HCEC 1CT (cell line): ENCODE data around the gene NDUFV2.
"Not testable (repeated sequence)": the region's sequence is repeated elsewhere in the genome, so short reads cannot be mapped to it uniquely, and the experiment has no call there.

Source experiments
- DNase-seq: peaks from one replicate; pipeline ENCODE4 v3.0.0-alpha.2; 2017

The NDUFV2 gene

DNA sequence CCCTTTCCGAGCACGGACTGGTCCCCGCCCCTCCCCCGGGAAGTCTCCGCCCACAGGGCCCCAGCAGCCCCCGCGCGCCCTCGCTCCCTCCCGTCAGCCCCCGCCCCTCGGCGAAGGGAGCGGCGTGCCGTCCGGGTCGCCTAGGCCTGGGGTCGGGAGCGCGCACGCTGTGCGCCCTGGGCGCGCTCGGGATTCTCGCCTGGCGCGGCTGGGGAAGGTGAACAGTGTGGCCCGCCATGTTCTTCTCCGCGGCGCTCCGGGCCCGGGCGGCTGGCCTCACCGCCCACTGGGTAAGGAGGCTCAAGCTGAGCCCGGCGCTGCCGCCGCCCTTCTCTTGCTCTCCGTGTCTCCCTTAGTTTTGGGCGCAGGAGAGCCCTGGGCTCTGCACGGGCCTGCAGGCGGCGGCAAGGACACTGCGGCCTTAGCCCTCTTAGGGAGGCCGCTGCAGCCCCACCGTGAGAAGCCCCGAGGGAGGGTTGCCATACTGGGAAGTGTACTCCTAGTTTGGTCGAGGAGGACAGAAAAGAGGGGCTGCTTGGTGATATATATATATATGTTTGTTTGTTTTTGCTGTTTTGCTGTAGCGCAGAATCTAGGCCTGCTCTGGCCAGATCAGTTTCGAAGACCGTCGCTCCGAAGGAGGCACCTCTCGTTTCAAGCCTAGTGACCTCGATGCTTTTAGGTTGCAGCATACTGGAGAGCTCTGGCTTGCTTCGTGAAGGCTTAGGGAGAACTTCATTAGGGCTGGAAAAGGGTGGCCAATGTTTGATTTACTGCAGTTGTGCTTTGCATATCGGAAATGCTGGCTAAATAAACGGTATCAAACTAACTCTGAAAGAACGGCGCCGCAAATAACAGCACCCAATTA lies at the start of gene NDUFV2:
NDUFV2 (plus strand) TSS at position 192 of the 868 bp plus-strand sequence; CDS start at position 237, 45 bp downstream.
- peak; percentile 95 for DNase-seq

GRCh38 chr18:9053814-9054213 lies 48.7 kb upstream of the NDUFV2 start:
- DNase-seq: no peak

DNA sequence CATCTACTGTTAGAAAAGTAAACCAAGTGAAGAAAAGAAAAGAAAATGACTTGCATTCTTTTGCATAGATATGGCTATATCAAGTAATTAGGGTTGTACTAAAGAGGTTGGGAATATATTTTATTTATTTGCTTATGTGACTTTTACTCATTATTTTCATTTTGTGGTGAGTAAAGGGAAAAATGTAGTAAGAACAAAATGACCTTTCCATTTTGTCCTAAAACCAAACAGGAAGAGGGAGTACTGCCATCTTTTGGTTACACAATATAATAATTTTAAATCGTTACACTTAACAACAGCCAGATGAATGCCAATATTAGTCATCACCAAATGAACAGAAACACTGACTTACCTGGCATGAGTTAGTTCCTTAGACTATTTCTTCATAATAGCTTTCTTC lies 47.3 kb upstream of the NDUFV2 start:
- DNase-seq: peak; percentile 86

DNA sequence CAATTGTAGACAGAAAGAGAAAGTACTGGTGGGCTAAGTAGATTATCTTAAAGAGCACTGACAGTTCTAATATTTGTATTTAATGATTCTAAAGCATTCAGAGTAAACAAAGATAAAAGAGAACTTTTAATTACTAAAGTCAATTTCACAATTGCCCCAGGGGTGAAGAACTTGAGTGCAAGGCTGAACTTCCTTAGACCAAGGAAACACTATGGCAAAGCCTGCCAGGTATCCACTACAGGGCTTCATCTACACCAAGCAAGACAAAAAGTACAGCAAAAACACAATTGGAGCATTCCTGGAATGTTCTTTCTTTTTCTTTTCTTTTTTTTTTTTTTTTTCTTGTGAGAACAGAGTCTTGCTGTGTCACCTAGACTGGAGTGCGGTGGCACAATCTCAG lies 46.9 kb upstream of the NDUFV2 start:
- DNase-seq: no peak

DNA sequence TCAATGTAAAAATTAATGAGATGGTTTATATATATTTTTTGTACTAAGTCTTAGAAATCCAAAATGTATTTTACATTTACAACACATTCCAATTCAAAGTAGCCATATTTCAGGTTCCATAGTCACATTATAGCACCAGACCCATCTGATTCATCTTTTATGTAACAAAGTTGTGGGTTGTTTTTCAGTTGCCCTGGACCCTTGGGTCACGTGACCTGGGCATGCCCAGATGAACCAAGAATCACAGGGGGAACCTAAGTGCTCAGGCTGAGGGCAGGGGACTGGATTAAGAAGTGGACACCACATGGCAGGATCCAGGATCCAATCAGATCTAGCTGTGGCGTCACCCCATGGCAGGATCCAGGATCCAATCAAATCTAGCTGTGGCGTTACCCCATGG lies 44.9 kb upstream of the NDUFV2 start:
- no peak for DNase-seq

- DNase-seq: no peak
These were observed 44.1 kb upstream of the NDUFV2 start for GRCh38 chr18:9058406-9058805.

- DNase-seq: no peak
These were observed 40.1 kb upstream of the NDUFV2 start for GRCh38 chr18:9062418-9062751.

GRCh38 chr18:9065864-9066263 lies 36.6 kb upstream of the NDUFV2 start:
- DNase-seq: no peak

- DNase-seq: no peak
These were observed 36.1 kb upstream of the NDUFV2 start for GRCh38 chr18:9066358-9066757.

GRCh38 chr18:9066817-9067306 lies 35.6 kb upstream of the NDUFV2 start:
- DNase-seq: no peak

DNA sequence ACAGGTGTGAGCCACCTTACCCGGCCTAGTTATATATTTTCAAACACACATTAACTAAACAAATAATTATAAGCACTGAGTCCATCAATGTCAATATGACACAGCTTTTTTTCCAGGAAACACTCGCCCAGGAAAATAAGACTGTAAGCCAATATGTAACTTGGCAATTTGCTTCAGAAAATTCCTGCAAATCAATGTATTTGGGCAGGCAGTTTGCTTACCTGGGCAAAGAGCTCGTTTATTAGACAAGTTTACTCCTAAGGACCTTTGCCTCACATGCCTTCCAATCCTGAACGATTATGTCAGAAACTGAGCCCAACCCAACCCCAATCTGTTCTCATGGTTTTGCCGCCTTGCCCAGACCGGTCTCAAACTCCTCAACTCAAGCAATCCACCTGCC lies 34.7 kb upstream of the NDUFV2 start:
- no peak for DNase-seq

- no peak for DNase-seq
These were observed 34.2 kb upstream of the NDUFV2 start for GRCh38 chr18:9068346-9068745.

DNA sequence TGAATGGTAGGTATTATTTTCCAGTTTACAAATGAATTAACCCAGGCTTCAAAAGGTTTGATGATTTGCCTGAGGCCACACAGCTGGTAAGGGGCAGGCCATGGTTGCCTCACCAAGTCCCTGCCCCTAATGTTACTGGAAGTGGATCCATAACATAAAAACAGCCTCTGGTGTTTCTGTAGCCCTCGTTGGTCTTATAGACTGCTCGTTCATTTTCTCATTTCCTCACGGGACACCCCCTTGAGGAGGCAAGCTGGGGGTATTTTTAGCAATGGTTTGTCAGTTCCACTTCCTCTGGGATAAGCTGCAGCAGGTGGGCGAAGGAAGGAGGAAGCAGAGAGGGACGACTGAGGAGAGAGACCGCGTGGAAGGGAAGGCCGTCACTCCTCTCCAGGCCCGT lies 32.9 kb upstream of the NDUFV2 start:
- no peak for DNase-seq

DNA sequence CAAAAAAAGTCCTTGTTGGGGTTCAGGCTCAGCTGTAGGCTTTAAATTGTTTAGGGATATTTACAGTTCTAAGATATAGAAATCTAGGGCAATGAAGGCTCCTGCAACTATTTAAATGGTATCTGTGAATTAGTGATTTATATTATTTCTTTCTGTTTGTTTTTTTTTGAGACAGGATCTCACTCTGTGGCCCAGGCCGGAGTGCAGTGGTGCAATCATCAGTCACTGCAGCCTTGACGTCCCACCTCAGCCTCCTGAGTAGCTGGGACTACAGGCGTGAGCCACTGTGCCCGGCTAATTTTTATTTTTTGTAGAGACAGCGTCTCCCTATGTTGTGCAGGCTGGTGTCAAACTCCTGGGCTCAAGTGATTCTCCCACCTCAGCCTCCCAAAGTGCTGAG lies 32.3 kb upstream of the NDUFV2 start:
- no peak for DNase-seq

DNA sequence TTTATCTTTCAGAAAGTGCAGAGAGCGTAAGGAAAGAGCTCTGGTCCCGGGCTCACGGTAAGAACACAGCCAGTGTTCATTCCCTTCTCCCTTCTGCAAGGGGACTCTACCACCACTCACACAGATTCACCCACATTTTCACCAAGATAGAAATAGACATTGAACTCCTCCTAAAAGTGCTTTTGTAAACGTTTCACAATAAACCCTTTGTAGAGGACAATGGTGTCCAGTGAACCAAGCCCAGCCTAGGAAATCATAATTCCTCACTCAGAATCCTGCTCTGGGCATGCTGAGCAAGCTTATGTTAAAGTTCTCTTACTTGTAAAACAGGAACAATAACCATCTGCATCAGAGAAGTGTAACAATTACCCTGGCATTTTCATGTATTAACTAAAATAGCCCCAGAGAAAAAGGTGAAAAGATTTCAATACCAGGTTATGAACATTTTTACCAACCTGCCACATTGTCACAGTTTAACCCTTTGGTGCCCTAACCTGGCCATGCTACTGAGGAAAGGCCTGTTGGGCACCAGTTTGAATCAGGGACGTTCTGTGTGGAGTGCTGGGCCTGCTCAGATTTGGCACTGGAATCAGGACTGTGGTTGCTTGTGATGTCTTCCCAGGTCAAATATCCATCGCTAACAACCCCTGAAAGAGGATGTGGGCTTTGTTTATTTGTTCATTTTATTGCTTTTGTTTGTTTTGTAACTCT lies 22.5 kb upstream of the NDUFV2 start:
- no peak for DNase-seq

GRCh38 chr18:9081940-9082339 lies 20.6 kb upstream of the NDUFV2 start:
- DNase-seq: no peak

- no peak for DNase-seq
These were observed 19.6 kb upstream of the NDUFV2 start for GRCh38 chr18:9082711-9083510.

DNA sequence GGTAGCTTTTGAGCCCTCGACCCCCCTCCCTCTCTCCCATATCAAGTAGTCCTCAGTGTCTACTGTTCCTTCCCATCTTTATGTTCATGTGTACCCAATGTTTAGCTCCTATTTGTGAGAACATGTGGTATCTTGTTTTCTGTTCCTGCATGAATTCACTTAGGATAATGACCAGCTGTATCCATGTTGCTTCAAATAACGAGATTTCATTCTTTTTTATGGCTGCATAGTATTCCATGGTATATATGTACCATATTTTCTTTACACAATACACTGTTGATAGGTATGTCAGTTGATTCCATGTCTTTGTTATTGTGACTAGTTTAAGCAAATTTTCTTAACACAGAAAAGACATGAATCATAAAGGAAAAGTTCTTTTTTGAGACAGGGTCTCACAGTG lies 16.5 kb upstream of the NDUFV2 start:
- no peak for DNase-seq

GRCh38 chr18:9086624-9087023 lies 15.9 kb upstream of the NDUFV2 start:
- DNase-seq: no peak

DNA sequence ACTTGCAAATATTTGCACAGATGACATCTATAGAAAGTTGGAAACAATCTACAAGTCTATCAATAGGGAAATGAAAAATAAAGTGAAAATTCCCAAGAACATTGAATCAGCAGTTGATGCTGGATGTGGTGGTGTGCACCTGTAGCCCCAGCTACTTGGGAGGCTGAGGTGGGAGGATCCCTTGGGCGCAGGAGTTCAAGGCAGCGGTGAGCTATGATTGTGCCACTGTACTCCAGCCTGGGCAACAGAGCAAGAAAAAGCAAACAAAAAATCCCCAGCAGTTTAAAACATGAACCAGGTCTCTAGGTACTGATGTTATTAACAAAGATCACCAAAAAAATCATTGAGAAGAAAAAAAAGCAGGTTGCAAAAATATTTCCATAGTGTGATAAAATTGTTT lies 15.4 kb upstream of the NDUFV2 start:
- no peak for DNase-seq

DNA sequence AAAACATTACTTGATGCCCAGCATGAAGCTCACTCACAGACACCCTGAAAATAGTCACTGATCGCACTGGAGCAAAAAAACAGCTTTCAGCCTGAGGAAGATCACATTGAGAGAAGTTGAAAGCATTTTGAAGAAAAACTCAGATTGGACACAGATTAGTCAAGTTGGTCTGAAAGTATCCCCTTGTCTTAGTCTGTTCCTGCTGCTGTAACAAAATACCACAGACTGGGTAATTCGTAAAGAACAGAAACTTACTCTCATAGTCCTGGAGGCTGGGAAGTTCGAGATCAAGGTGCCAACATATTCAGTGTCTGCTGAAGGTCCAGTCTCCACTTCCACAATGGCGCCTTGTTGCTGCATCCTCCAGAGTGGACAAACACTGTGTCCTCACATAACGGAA lies 14.2 kb upstream of the NDUFV2 start:
- DNase-seq: no peak

- DNase-seq: not testable (repeated sequence)
These were observed 13.8 kb upstream of the NDUFV2 start for GRCh38 chr18:9088727-9089126.

GRCh38 chr18:9090578-9090977 lies 11.9 kb upstream of the NDUFV2 start:
- no peak for DNase-seq
